Endodermal cell (in vitro differentiated cells): ENCODE data around the gene DNAH11. TPM values are rescaled to one million over a fixed set of nuclear protein-coding genes. Genes with fewer than 3 reads are reported as not detected.

Experiments
- DNase-seq: peaks from one replicate; pipeline ENCODE4 v3.0.0-alpha.2; 2017
- H3K27ac ChIP-seq: 2 replicates; pipeline ENCODE4 v1.5.1; 2013; ENCODE audit warnings: mild to moderate bottlenecking, low read depth, low read length, moderate library complexity
- H3K27me3 ChIP-seq: 2 replicates; pipeline ENCODE4 v1.6.1; 2013; ENCODE audit warnings: mild to moderate bottlenecking, low read length, moderate library complexity; ENCODE audit not compliant: insufficient read depth, control insufficient read depth, poor library complexity, severe bottlenecking
- H3K36me3 ChIP-seq: 2 replicates; pipeline ENCODE4 v1.7.0; 2013; ENCODE audit warnings: mild to moderate bottlenecking, low read length, moderate library complexity; ENCODE audit not compliant: control insufficient read depth, insufficient read depth
- H3K4me1 ChIP-seq: one replicate; pipeline ENCODE4 v1.7.0; 2013; ENCODE audit warnings: low read length; ENCODE audit not compliant: control insufficient read depth, insufficient read depth
- H3K4me3 ChIP-seq: 2 replicates; pipeline ENCODE4 v1.5.1; 2013; ENCODE audit warnings: mild to moderate bottlenecking, low read length, moderate library complexity
- H3K9ac ChIP-seq: 2 replicates; pipeline ENCODE4 v1.6.1; 2013; ENCODE audit warnings: mild to moderate bottlenecking, low read length, moderate library complexity; ENCODE audit not compliant: poor library complexity, severe bottlenecking; ENCODE audit errors: extremely low read depth
- H3K9me3 ChIP-seq: 2 replicates; pipeline ENCODE4 v1.6.1; 2013; ENCODE audit warnings: mild to moderate bottlenecking, low read length, moderate library complexity; ENCODE audit not compliant: control insufficient read depth
- H3K27ac Mint-ChIP-seq: 2 replicates; pipeline ENCODE4 v1.8.0; 2020; ENCODE audit warnings: mixed read lengths
- H3K27me3 Mint-ChIP-seq: 2 replicates; pipeline ENCODE4 v1.8.0; 2021; ENCODE audit warnings: mild to moderate bottlenecking, mixed read lengths; ENCODE audit not compliant: insufficient read depth
- H3K36me3 Mint-ChIP-seq: 2 replicates; pipeline ENCODE4 v1.8.0; 2020; ENCODE audit warnings: low read depth, mixed read lengths
- H3K4me1 Mint-ChIP-seq: 2 replicates; pipeline ENCODE4 v1.8.0; 2020; ENCODE audit warnings: mixed read lengths
- H3K4me3 Mint-ChIP-seq: 2 replicates; pipeline ENCODE4 v1.8.0; 2020; ENCODE audit warnings: mild to moderate bottlenecking, moderate library complexity, mixed read lengths
- H3K9me3 Mint-ChIP-seq: 2 replicates; pipeline ENCODE4 v1.8.0; 2020; ENCODE audit warnings: mild to moderate bottlenecking, mixed read lengths
- WGBS, 2 experiments: methylation state at CpG; one replicate each; pipeline versions ENCODE4 v1.1.5 to v1.1.7; 2013; ENCODE audit warnings: missing lambda C conversion rate in 2 of 2, mixed read lengths in 1 of 2; ENCODE audit not compliant: insufficient coverage in 1 of 2, insufficient read length in 1 of 2; 5-methylcytosine and 5-hydroxymethylcytosine counted together
- total RNA-seq, 2 donors: library from RNA; stranded (reverse); fragmentation: NEBNext Ultra II Directional in 1 of 2; extraction: Animal tissue kit (Norgen Biotek cat#: 25700) in 1 of 2; gene quantifications; 2 replicates in 1 of 2; 3 replicates in 1 of 2; pipeline ENCODE4 v1.2.1, GENCODE V29; 2021
- TF ChIP-seq, protein P1 (sequence below): fragments of 200-600 bp; sonication (generic); conservative IDR thresholded peaks from 2 replicates; pipeline ENCODE4 v1.5.0; 2021; ENCODE audit warnings: antibody characterized with exemption, mild to moderate bottlenecking

DNAH11 gene
- total RNA-seq, 2 donors from 2014 or later: 0.80 to 0.99 TPM

DNA sequence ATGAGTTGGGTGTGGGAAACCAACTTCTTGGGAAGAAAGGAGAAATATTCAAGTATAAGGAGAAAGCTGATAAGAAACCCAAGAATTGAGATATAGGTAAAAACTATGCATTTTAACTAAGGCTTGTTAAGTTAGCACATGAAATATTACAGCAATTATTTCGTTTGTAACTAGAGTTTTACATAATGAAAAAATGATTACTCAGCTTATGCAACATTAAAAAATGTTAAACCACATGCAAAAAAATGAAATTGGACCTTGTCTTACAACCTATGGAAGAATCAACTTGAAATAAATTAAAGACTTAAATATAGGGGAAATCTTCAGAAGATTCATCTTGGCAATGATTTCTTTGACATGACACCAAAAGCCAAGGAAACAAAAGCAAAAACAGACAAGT lies 219.6 kb downstream of the DNAH11 start:
- Histone ChIP-seq H3K4me1 (peaks cover 4% of the 10 kb centered on the region), H3K36me3 (no peaks in the 10 kb centered on the region), H3K9me3 (no peaks in the 10 kb centered on the region), H3K4me3 (no peak overlapping the region), H3K9ac (no peak overlapping the region), H3K27me3 (peaks cover 46% of the 10 kb centered on the region), H3K27ac (no peak overlapping the region)
- 67% methylated on average over 1 of the region's 1 CpG; no CpG with 5 or more reads in 1 of the 2 experiments for WGBS, 2 experiments
- Mint-ChIP-seq H3K4me3 (no peak overlapping the region), H3K27me3 (peaks cover 43% of the 10 kb centered on the region), H3K27ac (no peak overlapping the region), H3K4me1 (peaks cover 10% of the 10 kb centered on the region), H3K9me3 (no peaks in the 10 kb centered on the region), H3K36me3 (no peaks in the 10 kb centered on the region)
- no peak for DNase-seq
- TF ChIP-seq, protein P1, sequence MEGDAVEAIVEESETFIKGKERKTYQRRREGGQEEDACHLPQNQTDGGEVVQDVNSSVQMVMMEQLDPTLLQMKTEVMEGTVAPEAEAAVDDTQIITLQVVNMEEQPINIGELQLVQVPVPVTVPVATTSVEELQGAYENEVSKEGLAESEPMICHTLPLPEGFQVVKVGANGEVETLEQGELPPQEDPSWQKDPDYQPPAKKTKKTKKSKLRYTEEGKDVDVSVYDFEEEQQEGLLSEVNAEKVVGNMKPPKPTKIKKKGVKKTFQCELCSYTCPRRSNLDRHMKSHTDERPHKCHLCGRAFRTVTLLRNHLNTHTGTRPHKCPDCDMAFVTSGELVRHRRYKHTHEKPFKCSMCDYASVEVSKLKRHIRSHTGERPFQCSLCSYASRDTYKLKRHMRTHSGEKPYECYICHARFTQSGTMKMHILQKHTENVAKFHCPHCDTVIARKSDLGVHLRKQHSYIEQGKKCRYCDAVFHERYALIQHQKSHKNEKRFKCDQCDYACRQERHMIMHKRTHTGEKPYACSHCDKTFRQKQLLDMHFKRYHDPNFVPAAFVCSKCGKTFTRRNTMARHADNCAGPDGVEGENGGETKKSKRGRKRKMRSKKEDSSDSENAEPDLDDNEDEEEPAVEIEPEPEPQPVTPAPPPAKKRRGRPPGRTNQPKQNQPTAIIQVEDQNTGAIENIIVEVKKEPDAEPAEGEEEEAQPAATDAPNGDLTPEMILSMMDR: no peak

- 96 to 100% methylated on average over 3 to 4 of the region's 4 CpGs for WGBS, 2 experiments
These were observed 221.0 kb downstream of the DNAH11 start for GRCh38 chr7:21763818-21764217.

DNA sequence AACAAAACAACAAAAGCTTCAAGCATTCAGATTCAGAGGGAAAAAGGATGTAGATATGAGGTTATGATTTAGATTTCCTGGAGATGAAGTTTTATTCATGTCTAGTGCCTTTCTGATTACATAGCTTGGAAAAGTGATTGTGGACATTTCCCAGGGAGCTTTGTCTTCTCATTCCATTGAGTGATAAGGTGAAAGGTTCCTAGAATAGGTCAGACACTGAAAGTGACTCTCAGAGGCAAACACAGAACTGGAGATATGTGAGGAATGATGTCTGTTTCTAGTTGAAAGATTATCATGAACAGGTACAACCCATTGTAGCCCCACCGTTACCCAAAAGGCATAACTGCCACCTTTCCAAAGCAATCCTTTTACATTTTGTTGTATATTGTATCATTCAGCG lies 223.4 kb downstream of the DNAH11 start:
- Mint-ChIP-seq H3K27ac (no peak overlapping the region), H3K4me3 (no peak overlapping the region), H3K36me3 (no peaks in the 10 kb centered on the region), H3K27me3 (peaks cover 69% of the 10 kb centered on the region), H3K9me3 (no peaks in the 10 kb centered on the region), H3K4me1 (peaks cover 2% of the 10 kb centered on the region)
- TF ChIP-seq, protein P1: no peak
- no peaks in the 10 kb centered on the region for H3K4me1 ChIP-seq
- no peaks in the 10 kb centered on the region for H3K9me3 ChIP-seq
- DNase-seq: no peak
- H3K4me3 ChIP-seq: no peak overlapping the region
- no peak overlapping the region for H3K9ac ChIP-seq
- H3K27ac ChIP-seq: no peak overlapping the region
- peaks cover 78% of the 10 kb centered on the region for H3K27me3 ChIP-seq
- 80 to 100% methylated on average over 1 of the region's 2 CpGs for WGBS, 2 experiments
- H3K36me3 ChIP-seq: no peaks in the 10 kb centered on the region

More at GRCh38 chr7:21763818-21764217, 221.0 kb downstream of the DNAH11 start:
- no peaks in the 10 kb centered on the region for H3K9me3 ChIP-seq
- Mint-ChIP-seq H3K36me3 (no peaks in the 10 kb centered on the region), H3K9me3 (no peaks in the 10 kb centered on the region), H3K27me3 (peaks cover 53% of the 10 kb centered on the region), H3K27ac (no peak overlapping the region), H3K4me1 (peaks cover 4% of the 10 kb centered on the region), H3K4me3 (no peak overlapping the region)
- H3K27ac ChIP-seq: no peak overlapping the region
- TF ChIP-seq, protein P1: no peak
- DNase-seq: no peak
- H3K4me1 ChIP-seq: no peaks in the 10 kb centered on the region
- H3K27me3 ChIP-seq: peaks cover 60% of the 10 kb centered on the region
- no peaks in the 10 kb centered on the region for H3K36me3 ChIP-seq
- no peak overlapping the region for H3K9ac ChIP-seq
- H3K4me3 ChIP-seq: no peak overlapping the region
